Heart left ventricle (tissue), 13 donors: ENCODE results near the gene HVCN1.

Source experiments
- POLR2A ChIP-seq, 2 donors: fragments of 450-650 bp; IDR thresholded peaks; one replicate each; pipeline ENCODE4 v1.6.1; 2017; ENCODE audit warnings: antibody characterized with exemption in 2 of 2, mild to moderate bottlenecking in 2 of 2, moderate library complexity in 2 of 2
- TF ChIP-seq, protein P1 (sequence below), 12 donors: fragments of 200-600 bp; sonication (generic) in 4 of 12; IDR thresholded peaks; one replicate each; pipeline versions ENCODE4 v1.5.0 to v1.8.0; 2018 to 2022; ENCODE audit warnings: antibody characterized with exemption in 12 of 12, mild to moderate bottlenecking in 5 of 12
- donor health status: ischemic (EF 13 %, LVEDD 7.1; RV severe dilation, severe dysfunction).
- donor health status: DM: no; HTN: yes; CAD: no.
- donor health status: DM: no; HTN: no; CAD: no.
- donor health status: ischemic (EF 25% LVEDD 6.9; RV normal size, moderate dysfunction).
- donor health status: ischemic (EF 25% LVEDD 5.7; RV mildly dilated, moderate dysfunction).
- donor health status: ischemic (EF 35%, LVEDD 5.7; RV mildly dilated, moderate dysfunction).
- donor health status: nonischemic (EF 11% LVEDD 7.7; RV severe dilation, severe dysfunction).
- donor health status: DM: yes; HTN: yes; CAD: no.
- donor health status: PGD.
- donor health status: ischemic (EF 29% LVEDD 5.4; RV normal size, mild dysfunction).
- donor health status: nonischemic (EF 23%, LVEDD 6.1; RV moderate dilation, normal function).

DNA sequence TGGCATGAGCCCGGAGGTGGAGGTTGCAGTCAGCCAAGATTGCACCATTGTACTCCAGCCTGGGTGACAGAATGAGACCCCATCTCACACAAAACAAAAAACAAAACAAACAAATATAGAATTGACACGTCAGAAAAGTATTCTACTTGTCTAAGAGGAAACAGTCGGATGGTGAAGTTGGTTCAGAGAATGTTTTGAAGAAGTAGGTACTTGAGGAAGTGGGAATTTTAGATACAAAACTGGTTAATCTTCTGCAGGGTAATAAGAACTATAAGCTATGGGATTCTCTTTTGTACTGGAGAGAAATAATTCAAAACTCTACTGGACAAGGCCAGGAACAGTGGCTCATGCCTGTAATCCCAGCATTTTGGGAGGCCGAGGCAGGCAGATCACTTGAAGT lies 89.6 kb downstream of the HVCN1 start:
- TF ChIP-seq, protein P1, sequence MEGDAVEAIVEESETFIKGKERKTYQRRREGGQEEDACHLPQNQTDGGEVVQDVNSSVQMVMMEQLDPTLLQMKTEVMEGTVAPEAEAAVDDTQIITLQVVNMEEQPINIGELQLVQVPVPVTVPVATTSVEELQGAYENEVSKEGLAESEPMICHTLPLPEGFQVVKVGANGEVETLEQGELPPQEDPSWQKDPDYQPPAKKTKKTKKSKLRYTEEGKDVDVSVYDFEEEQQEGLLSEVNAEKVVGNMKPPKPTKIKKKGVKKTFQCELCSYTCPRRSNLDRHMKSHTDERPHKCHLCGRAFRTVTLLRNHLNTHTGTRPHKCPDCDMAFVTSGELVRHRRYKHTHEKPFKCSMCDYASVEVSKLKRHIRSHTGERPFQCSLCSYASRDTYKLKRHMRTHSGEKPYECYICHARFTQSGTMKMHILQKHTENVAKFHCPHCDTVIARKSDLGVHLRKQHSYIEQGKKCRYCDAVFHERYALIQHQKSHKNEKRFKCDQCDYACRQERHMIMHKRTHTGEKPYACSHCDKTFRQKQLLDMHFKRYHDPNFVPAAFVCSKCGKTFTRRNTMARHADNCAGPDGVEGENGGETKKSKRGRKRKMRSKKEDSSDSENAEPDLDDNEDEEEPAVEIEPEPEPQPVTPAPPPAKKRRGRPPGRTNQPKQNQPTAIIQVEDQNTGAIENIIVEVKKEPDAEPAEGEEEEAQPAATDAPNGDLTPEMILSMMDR (IDR thresholded peaks at IDR 0.05) = no peak
- no peak for TF ChIP-seq POLR2A (IDR thresholded peaks at IDR 0.05)
